Thyroid gland (tissue), 4 donors: ENCODE measurements around the gene ELP6. TPM values are rescaled to one million over a fixed set of nuclear protein-coding genes. Genes with fewer than 3 reads are reported as not detected.
A peak's percentile ranks its signal among the peaks of the same experiment; 100 is the strongest.
"Not testable (repeated sequence)": the region's sequence is repeated elsewhere in the genome, so short reads cannot be mapped to it uniquely, and the experiment has no call there.

ENCODE experiments used
- DNase-seq, 2 donors: peaks; one replicate each; pipeline ENCODE4 v3.0.0-alpha.2; 2019
- H3K27ac ChIP-seq, 3 donors: fragments of 200-600 bp; sonication (generic); 1 replicate in 2 of 3; 2 replicates in 1 of 3; pipeline ENCODE4 v1.5.1; 2016 to 2019; ENCODE audit warnings: mild to moderate bottlenecking in 1 of 3, moderate library complexity in 1 of 3
- H3K27me3 ChIP-seq: fragments of 200-600 bp; sonication (generic); one replicate; pipeline ENCODE4 v1.5.1; 2019
- H3K36me3 ChIP-seq, 2 donors: fragments of 200-600 bp; sonication (generic); one replicate each; pipeline ENCODE4 v1.5.1; 2016 to 2019
- H3K4me1 ChIP-seq, 2 donors: fragments of 200-600 bp; sonication (generic); one replicate each; pipeline ENCODE4 v1.5.1; 2017 to 2019
- H3K4me3 ChIP-seq, 3 donors: fragments of 200-600 bp; sonication (generic); replicated peaks in 1 of 3; 1 replicate in 2 of 3; 2 replicates in 1 of 3; pipeline ENCODE4 v1.5.1; 2016; ENCODE audit warnings: mild to moderate bottlenecking in 1 of 3
- H3K9me3 ChIP-seq: fragments of 200-600 bp; sonication (generic); one replicate; pipeline ENCODE4 v1.5.1; 2017
- CTCF ChIP-seq, 6 experiments: fragments of 200-600 bp in 3 of 6; fragments of 450-650 bp in 3 of 6; sonication (generic) in 3 of 6; IDR thresholded peaks; one replicate each; pipeline ENCODE4 v1.5.1; 2016 to 2019; ENCODE audit warnings: antibody characterized with exemption in 6 of 6, mild to moderate bottlenecking in 2 of 6, inconsistent platforms in 1 of 6, moderate library complexity in 1 of 6
- POLR2A ChIP-seq, 2 donors: fragments of 450-650 bp; IDR thresholded peaks; one replicate each; pipeline ENCODE4 v1.6.1; 2017; ENCODE audit warnings: antibody characterized with exemption in 2 of 2, mild to moderate bottlenecking in 2 of 2, moderate library complexity in 1 of 2
- WGBS, 2 donors: methylation state at CpG; one replicate each; pipeline ENCODE4 v1.1.5; 2017; 5-methylcytosine and 5-hydroxymethylcytosine counted together
- intact Hi-C: fragments of 100-400 bp; cut with DNase I; formaldehyde crosslinking; loops from one replicate; pipeline ENCODE4 v1.15.1; 2023
- total RNA-seq, 4 donors: library from RNA; depleted of rRNA; stranded (reverse); fragments of >200 nt; gene quantifications; one replicate each; pipeline ENCODE4 v1.2.3, GENCODE V29; 2016

The ELP6 gene
- total RNA-seq, 4 donors from 2014 or later: 25.3 to 42.7 (median 35.5) TPM

- Histone ChIP-seq H3K36me3 (no peaks in the 10 kb centered on the region), H3K9me3 (no peaks in the 10 kb centered on the region), H3K4me1 (peaks cover 24 to 39% of the 10 kb centered on the region in 2 donors), H3K27ac (peak overlapping the region; percentile 39 to 69 (median 53)), H3K27me3 (no peaks in the 10 kb centered on the region), H3K4me3 (peak overlapping the region; percentile 68 to 92 (median 84))
- intact Hi-C loops: no loop called here
- DNase-seq: peak in 1 of 2 donors; percentile 15
- TF ChIP-seq CTCF (IDR thresholded peaks at IDR 0.05) (no peak), POLR2A (IDR thresholded peaks at IDR 0.05) (no peak)
- WGBS, 2 donors: 1% methylated on average over 14 to 18 of the region's 24 CpGs
Observed at GRCh38 chr3:47475029-47475569, 38.4 kb downstream of the ELP6 start.

GRCh38 chr3:47473391-47473790 is 40.1 kb downstream of the ELP6 start:
- no peak for DNase-seq
- H3K27ac ChIP-seq: no peak overlapping the region
- TF ChIP-seq CTCF (IDR thresholded peaks at IDR 0.05): no peak
- no peak for TF ChIP-seq POLR2A (IDR thresholded peaks at IDR 0.05)
- H3K4me3 ChIP-seq: no peak overlapping the region
- no peaks in the 10 kb centered on the region for H3K36me3 ChIP-seq
- WGBS, 2 donors: 34 to 52% methylated on average over 3 of the region's 3 CpGs
- intact Hi-C loops: no loop called here
- no peaks in the 10 kb centered on the region for H3K27me3 ChIP-seq
- no peaks in the 10 kb centered on the region for H3K9me3 ChIP-seq
- peaks cover 24 to 38% of the 10 kb centered on the region in 2 donors for H3K4me1 ChIP-seq

- no peaks in the 10 kb centered on the region for H3K9me3 ChIP-seq
- TF ChIP-seq POLR2A (IDR thresholded peaks at IDR 0.05) (no peak), CTCF (IDR thresholded peaks at IDR 0.05) (no peak)
- H3K4me1 ChIP-seq: peaks cover 9 to 13% of the 10 kb centered on the region in 2 donors
- 95 to 96% methylated on average over 3 of the region's 3 CpGs for WGBS, 2 donors
- intact Hi-C loops: no loop called here
- no peak overlapping the region for H3K4me3 ChIP-seq
- no peak overlapping the region for H3K27ac ChIP-seq
- H3K27me3 ChIP-seq: no peaks in the 10 kb centered on the region
- H3K36me3 ChIP-seq: no peaks in the 10 kb centered on the region
- no peak for DNase-seq
Observed at GRCh38 chr3:47469616-47470015, 43.9 kb downstream of the ELP6 start.

GRCh38 chr3:47468315-47468714 is 45.2 kb downstream of the ELP6 start:
- intact Hi-C loops: not testable (repeated sequence)

GRCh38 chr3:47464588-47464987 is 48.9 kb downstream of the ELP6 start:
- Histone ChIP-seq H3K4me3 (no peak overlapping the region), H3K9me3 (no peaks in the 10 kb centered on the region), H3K36me3 (no peaks in the 10 kb centered on the region), H3K4me1 (peaks cover 0 to 9% of the 10 kb centered on the region in 2 donors), H3K27ac (no peak overlapping the region), H3K27me3 (no peaks in the 10 kb centered on the region)
- 75 to 82% methylated on average over 1 of the region's 1 CpG for WGBS, 2 donors
- intact Hi-C loops: no loop called here
- TF ChIP-seq POLR2A (IDR thresholded peaks at IDR 0.05): no peak
- TF ChIP-seq CTCF (IDR thresholded peaks at IDR 0.05): no peak
- DNase-seq: no peak

More at GRCh38 chr3:47468315-47468714, 45.2 kb downstream of the ELP6 start:
- DNase-seq, H3K9me3 ChIP-seq, H3K4me1 ChIP-seq, H3K36me3 ChIP-seq, H3K4me3 ChIP-seq, H3K27ac ChIP-seq, H3K27me3 ChIP-seq: not testable (repeated sequence)
- whole genome bisulfite sequencing, 2 donors: 90 to 100% methylated on average over 1 of the region's 1 CpG

GRCh38 chr3:47459534-47460085 is 53.9 kb downstream of the ELP6 start:
- H3K4me3 ChIP-seq, H3K9me3 ChIP-seq, H3K36me3 ChIP-seq, DNase-seq, H3K27ac ChIP-seq, intact Hi-C loops, H3K27me3 ChIP-seq: not testable (repeated sequence)
- H3K4me1 ChIP-seq: peaks cover 7 to 19% of the 10 kb centered on the region in 2 donors
- WGBS, 2 donors: 93 to 94% methylated on average over 9 of the region's 9 CpGs
